ENCODE results near the gene HLF.

Gene HLF

GRCh38 chr17:55223524-55223923 lies 41.2 kb upstream of the HLF start:
- no peak overlapping the region for H3K4me3 ChIP-seq (ENCODE audit: low read depth, low read length)
- no peak for DNase-seq
- H3K36me3 ChIP-seq = no peaks in the 10 kb centered on the region
- H3K27me3 ChIP-seq (ENCODE audit: insufficient read depth, low read depth, severe bottlenecking) = no peaks in the 10 kb centered on the region
- TF ChIP-seq CTCF (IDR thresholded peaks at IDR 0.05; ENCODE audit: low read depth, low read length) = no peak
- H3K9me3 ChIP-seq (ENCODE audit: severe bottlenecking) = peaks cover 3% of the 10 kb centered on the region
- H3K27ac ChIP-seq = no peak overlapping the region

GRCh38 chr17:55224746-55225145 lies 40.0 kb upstream of the HLF start:
- H3K27me3 ChIP-seq (ENCODE audit: insufficient read depth, low read depth, severe bottlenecking) = no peaks in the 10 kb centered on the region
- H3K36me3 ChIP-seq = no peaks in the 10 kb centered on the region
- peaks cover 3% of the 10 kb centered on the region for H3K9me3 ChIP-seq (ENCODE audit: severe bottlenecking)
- H3K27ac ChIP-seq = no peak overlapping the region
- no peak for DNase-seq
- no peak overlapping the region for H3K4me3 ChIP-seq (ENCODE audit: low read depth, low read length)
- no peak for TF ChIP-seq CTCF (IDR thresholded peaks at IDR 0.05; ENCODE audit: low read depth, low read length)

- H3K27me3 ChIP-seq (ENCODE audit: insufficient read depth, low read depth, severe bottlenecking) = no peaks in the 10 kb centered on the region
Measured at GRCh38 chr17:55225237-55225636, 39.5 kb upstream of the HLF start.

GRCh38 chr17:55228683-55229192 lies 36.0 kb upstream of the HLF start:
- H3K27me3 ChIP-seq (ENCODE audit: insufficient read depth, low read depth, severe bottlenecking) = no peaks in the 10 kb centered on the region
- no peak overlapping the region for H3K27ac ChIP-seq
- H3K4me3 ChIP-seq (ENCODE audit: low read depth, low read length) = no peak overlapping the region
- no peaks in the 10 kb centered on the region for H3K36me3 ChIP-seq
- no peak for DNase-seq
- no peak for TF ChIP-seq CTCF (IDR thresholded peaks at IDR 0.05; ENCODE audit: low read depth, low read length)
- peaks cover 3% of the 10 kb centered on the region for H3K9me3 ChIP-seq (ENCODE audit: severe bottlenecking)

More at GRCh38 chr17:55225237-55225636, 39.5 kb upstream of the HLF start:
- DNase-seq = no peak
- no peak for TF ChIP-seq CTCF (IDR thresholded peaks at IDR 0.05; ENCODE audit: low read depth, low read length)
- Histone ChIP-seq H3K27ac (no peak overlapping the region), H3K4me3 (ENCODE audit: low read depth, low read length) (no peak overlapping the region), H3K36me3 (no peaks in the 10 kb centered on the region), H3K9me3 (ENCODE audit: severe bottlenecking) (peaks cover 3% of the 10 kb centered on the region)

- TF ChIP-seq CTCF (IDR thresholded peaks at IDR 0.05; ENCODE audit: low read depth, low read length) = no peak
- no peak for DNase-seq
- Histone ChIP-seq H3K27me3 (ENCODE audit: insufficient read depth, low read depth, severe bottlenecking) (no peaks in the 10 kb centered on the region), H3K4me3 (ENCODE audit: low read depth, low read length) (no peak overlapping the region), H3K27ac (no peak overlapping the region), H3K9me3 (ENCODE audit: severe bottlenecking) (peaks cover 3% of the 10 kb centered on the region), H3K36me3 (no peaks in the 10 kb centered on the region)
Measured at GRCh38 chr17:55229276-55229675, 35.5 kb upstream of the HLF start.

GRCh38 chr17:55230716-55231115 lies 34.0 kb upstream of the HLF start:
- Histone ChIP-seq H3K9me3 (ENCODE audit: severe bottlenecking) (peaks cover 3% of the 10 kb centered on the region), H3K27me3 (ENCODE audit: insufficient read depth, low read depth, severe bottlenecking) (no peaks in the 10 kb centered on the region), H3K27ac (no peak overlapping the region), H3K4me3 (ENCODE audit: low read depth, low read length) (no peak overlapping the region), H3K36me3 (no peaks in the 10 kb centered on the region)
- no peak for TF ChIP-seq CTCF (IDR thresholded peaks at IDR 0.05; ENCODE audit: low read depth, low read length)
- DNase-seq = no peak
